GM10266 (cell line): ENCODE measurements around the gene ZCCHC24.

Experiments used
- DNase-seq: peaks from one replicate; pipeline ENCODE4 v3.0.0; 2012; ENCODE audit errors: extremely low spot score
- CTCF ChIP-seq: IDR thresholded peaks from 2 replicates; pipeline ENCODE4 v1.5.1; 2012; ENCODE audit warnings: mild to moderate bottlenecking, low read depth; ENCODE audit not compliant: control insufficient read depth, insufficient read depth; ENCODE audit errors: missing control alignments

Gene ZCCHC24

GRCh38 chr10:79348640-79348988 is 96.8 kb downstream of the ZCCHC24 start:
- DNase-seq, result no peak
- no peak for TF ChIP-seq CTCF

GRCh38 chr10:79347894-79348639 is 97.4 kb downstream of the ZCCHC24 start:
- DNase-seq, result peak; percentile 85
- no peak for TF ChIP-seq CTCF

- DNase-seq, result peak; percentile 93
- peak; percentile 97 for TF ChIP-seq CTCF
These were observed 98.1 kb downstream of the ZCCHC24 start, which contains the start of gene PPIF for GRCh38 chr10:79347226-79347893. PPIF (plus strand) TSS chr10:79347469; CDS start chr10:79347549, 80 bp downstream.

GRCh38 chr10:79346388-79347225 is 98.8 kb downstream of the ZCCHC24 start:
- no peak for TF ChIP-seq CTCF
- DNase-seq, result no peak

GRCh38 chr10:79346012-79346340 is 99.4 kb downstream of the ZCCHC24 start:
- DNase-seq, result no peak
- no peak for TF ChIP-seq CTCF

- no peak for TF ChIP-seq CTCF
- no peak for DNase-seq
These were observed 100.0 kb downstream of the ZCCHC24 start for GRCh38 chr10:79345241-79346011.
